ENCODE results near the gene IL15. TPM values are rescaled to one million over a fixed set of nuclear protein-coding genes. Genes with fewer than 3 reads are reported as not detected.

The IL15 gene
- total and polyA plus RNA-seq, 2 experiments from 2014 or later: 5.8 to 7.6 TPM

DNA sequence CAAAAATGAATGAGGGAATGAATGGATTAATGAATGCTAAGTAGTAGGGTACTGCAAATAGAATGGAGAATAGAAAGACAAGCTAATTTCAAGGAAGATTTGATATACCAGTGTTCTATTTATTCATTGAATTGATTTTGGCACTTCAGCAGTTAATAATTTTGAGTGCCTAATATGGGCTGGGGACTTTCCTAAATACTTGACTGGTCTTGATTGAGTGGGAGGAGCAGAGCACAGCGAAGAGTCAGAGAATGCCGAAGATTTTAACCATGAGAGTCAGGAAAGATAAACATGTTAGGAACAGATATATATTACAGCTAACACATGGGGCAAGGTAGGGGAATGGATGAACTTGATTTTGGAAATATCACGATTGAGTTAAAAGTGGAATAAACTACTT is 10.6 kb downstream of the IL15 start:
- TF ChIP-seq EZH2 (IDR thresholded peaks at IDR 0.05; ENCODE audit: insufficient read depth, poor library complexity, severe bottlenecking): no peak
- TF ChIP-seq EZH2phosphoT487 (IDR thresholded peaks at IDR 0.05; ENCODE audit: insufficient read depth, low read depth): no peak
- peaks cover 68% of the 10 kb centered on the region for H3K79me2 ChIP-seq (ENCODE audit: insufficient read depth)
- H3K4me2 ChIP-seq (ENCODE audit: unreplicated experiment): no peak overlapping the region
- no peaks in the 10 kb centered on the region for H3K36me3 ChIP-seq (ENCODE audit: low read depth)
- 0 out of 2 replicates have a peak overlapping the region, but pooled peaks have one; percentile 82 for H3K27ac ChIP-seq
- H3K9ac ChIP-seq: no peak overlapping the region
- no peak overlapping the region for H2AFZ ChIP-seq
- H3K4me3 ChIP-seq: no peak overlapping the region
- no peaks in the 10 kb centered on the region for H4K20me1 ChIP-seq (ENCODE audit: insufficient read depth)
- H3K4me1 ChIP-seq (ENCODE audit: insufficient read depth): peaks cover 53% of the 10 kb centered on the region
- in situ Hi-C loops (cut with MboI): no loop called here
- no peak for DNase-seq
- 54 to 67% methylated on average over 3 of the region's 3 CpGs for whole genome bisulfite sequencing, 2 experiments (ENCODE audit: low coverage in 1 of 2, low lambda C conversion rate in 2 of 2, missing lambda C conversion rate in 2 of 2)
- no peaks in the 10 kb centered on the region for H3K9me3 ChIP-seq (ENCODE audit: low read depth)
- H3K9me2 ChIP-seq (ENCODE audit: insufficient read depth): no peaks in the 10 kb centered on the region; the same call in 1 of the 2 replicates
- H3F3A ChIP-seq (ENCODE audit: insufficient read depth): peaks cover 51% of the 10 kb centered on the region
- H3K27me3 ChIP-seq (replicated peaks; ENCODE audit: insufficient read depth): no peaks in the 10 kb centered on the region

DNA sequence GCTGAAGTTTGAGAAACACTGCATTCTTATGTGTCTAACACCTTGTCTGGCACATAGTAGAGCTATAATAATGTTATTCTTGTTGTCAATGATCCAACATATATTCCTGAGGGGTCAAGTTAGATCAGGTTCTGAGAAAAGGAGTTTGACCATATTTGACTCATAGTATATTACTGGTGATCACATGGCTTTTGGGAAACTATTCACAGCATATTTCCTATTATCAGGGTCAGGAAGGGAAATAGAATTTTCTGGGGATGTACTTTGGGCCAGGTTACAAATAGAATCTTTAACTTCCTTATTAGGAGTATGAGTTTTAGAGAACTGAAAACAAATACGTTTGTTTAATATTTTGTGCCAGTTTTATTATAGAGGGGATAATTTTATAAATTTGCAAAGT is 11.6 kb downstream of the IL15 start:
- no peak overlapping the region for H3K4me2 ChIP-seq (ENCODE audit: unreplicated experiment)
- no peaks in the 10 kb centered on the region for H4K20me1 ChIP-seq (ENCODE audit: insufficient read depth)
- H3F3A ChIP-seq (ENCODE audit: insufficient read depth): peaks cover 54% of the 10 kb centered on the region
- no peak overlapping the region for H3K9ac ChIP-seq
- H3K4me3 ChIP-seq: no peak overlapping the region
- no peaks in the 10 kb centered on the region for H3K36me3 ChIP-seq (ENCODE audit: low read depth)
- H3K4me1 ChIP-seq (ENCODE audit: insufficient read depth): peaks cover 57% of the 10 kb centered on the region
- 65 to 68% methylated on average over 1 of the region's 1 CpG for WGBS, 2 experiments (ENCODE audit: low coverage in 1 of 2, low lambda C conversion rate in 2 of 2, missing lambda C conversion rate in 2 of 2)
- H3K9me2 ChIP-seq (ENCODE audit: insufficient read depth): no peaks in the 10 kb centered on the region; the same call in 1 of the 2 replicates
- no peaks in the 10 kb centered on the region for H3K9me3 ChIP-seq (ENCODE audit: low read depth)
- in situ Hi-C loops (cut with MboI): no loop called here
- no peak for TF ChIP-seq EZH2phosphoT487 (IDR thresholded peaks at IDR 0.05; ENCODE audit: insufficient read depth, low read depth)
- TF ChIP-seq EZH2 (IDR thresholded peaks at IDR 0.05; ENCODE audit: insufficient read depth, poor library complexity, severe bottlenecking): no peak
- peaks cover 61% of the 10 kb centered on the region for H3K79me2 ChIP-seq (ENCODE audit: insufficient read depth)
- no peaks in the 10 kb centered on the region for H3K27me3 ChIP-seq (replicated peaks; ENCODE audit: insufficient read depth)
- no peak overlapping the region for H3K27ac ChIP-seq
- H2AFZ ChIP-seq: no peak overlapping the region
- DNase-seq: no peak

DNA sequence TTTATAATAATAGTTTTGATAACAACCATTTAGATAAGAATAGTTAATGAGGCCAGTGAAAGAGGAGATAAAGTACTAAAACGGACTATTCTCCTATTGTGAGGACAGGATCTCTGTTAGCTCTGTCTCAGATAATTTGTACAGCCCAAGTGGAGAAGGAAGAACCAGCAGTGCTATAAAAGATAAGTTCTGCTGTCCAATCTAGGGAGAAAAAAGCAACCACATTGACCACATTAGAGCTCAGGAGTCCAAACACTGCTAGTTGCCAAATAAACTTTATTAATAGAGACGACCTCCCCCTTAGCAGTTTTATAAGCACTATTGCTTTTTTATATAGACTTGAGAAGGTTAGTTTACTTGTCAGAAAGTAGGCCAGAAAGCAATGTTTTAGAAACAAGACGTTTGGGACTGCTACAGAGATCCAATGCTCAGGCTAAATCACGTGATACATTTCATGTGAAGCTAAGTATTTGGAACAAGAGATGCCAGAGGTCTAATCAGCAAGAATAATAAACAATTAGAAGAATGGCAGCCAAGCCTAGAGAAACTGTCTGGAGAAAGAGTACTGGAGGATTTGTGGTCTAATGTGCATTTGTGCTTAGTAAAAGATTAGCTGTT is 15.9 kb downstream of the IL15 start:
- H3K27ac ChIP-seq: peak overlapping the region; percentile 42

DNA sequence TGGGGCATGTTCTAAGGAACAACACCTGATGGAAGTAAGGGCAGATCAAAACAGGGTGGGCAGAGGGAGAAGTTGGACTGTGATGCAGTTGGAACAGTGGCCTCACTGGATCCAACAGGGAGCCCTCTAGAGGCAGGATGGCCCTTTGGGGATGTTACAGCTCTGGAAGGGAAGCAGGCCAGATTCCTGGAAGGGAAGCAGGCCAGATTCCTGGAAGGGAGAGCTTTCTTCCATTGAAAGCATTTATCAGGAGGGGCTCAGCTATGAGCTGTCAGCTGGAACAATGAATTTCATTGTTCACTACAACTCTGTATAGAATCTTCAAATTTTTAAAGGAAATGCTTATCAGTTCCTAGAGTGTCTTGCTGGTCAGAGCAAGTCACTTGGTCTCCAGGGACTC is 17.7 kb downstream of the IL15 start:
- H3K36me3 ChIP-seq (ENCODE audit: low read depth): no peaks in the 10 kb centered on the region
- H3K9me3 ChIP-seq (ENCODE audit: low read depth): no peaks in the 10 kb centered on the region
- H3K27ac ChIP-seq: no peak overlapping the region
- DNase-seq: peak; percentile 34
- no peak overlapping the region for H3K4me2 ChIP-seq (ENCODE audit: unreplicated experiment)
- H3K9me2 ChIP-seq (ENCODE audit: insufficient read depth): no peaks in the 10 kb centered on the region
- peaks cover 17% of the 10 kb centered on the region for H3F3A ChIP-seq (ENCODE audit: insufficient read depth)
- peaks cover 22% of the 10 kb centered on the region for H3K4me1 ChIP-seq (ENCODE audit: insufficient read depth)
- H2AFZ ChIP-seq: no peak overlapping the region
- H4K20me1 ChIP-seq (ENCODE audit: insufficient read depth): no peaks in the 10 kb centered on the region
- H3K79me2 ChIP-seq (ENCODE audit: insufficient read depth): peaks cover 17% of the 10 kb centered on the region; the same call in 1 of the 2 replicates
- no peak overlapping the region for H3K9ac ChIP-seq
- H3K4me3 ChIP-seq: no peak overlapping the region
- TF ChIP-seq EZH2 (IDR thresholded peaks at IDR 0.05; ENCODE audit: insufficient read depth, poor library complexity, severe bottlenecking) (no peak), EZH2phosphoT487 (IDR thresholded peaks at IDR 0.05; ENCODE audit: insufficient read depth, low read depth) (no peak)
- H3K27me3 ChIP-seq (replicated peaks; ENCODE audit: insufficient read depth): no peaks in the 10 kb centered on the region
- in situ Hi-C loops (cut with MboI): no loop called here

More for the DNA sequence above, 15.9 kb downstream of the IL15 start:
- H3K4me2 ChIP-seq (ENCODE audit: unreplicated experiment): peak overlapping the region; percentile 41
- no peaks in the 10 kb centered on the region for H3K27me3 ChIP-seq (replicated peaks; ENCODE audit: insufficient read depth)
- H3K4me3 ChIP-seq: peak overlapping the region; percentile 6; the same call in 1 of the 2 replicates
- 14 to 16% methylated on average over 4 of the region's 4 CpGs for WGBS, 2 experiments (ENCODE audit: low coverage in 1 of 2, low lambda C conversion rate in 2 of 2, missing lambda C conversion rate in 2 of 2)
- DNase-seq: peak; percentile 64
- H3K9me3 ChIP-seq (ENCODE audit: low read depth): no peaks in the 10 kb centered on the region
- H3K4me1 ChIP-seq (ENCODE audit: insufficient read depth): peaks cover 23% of the 10 kb centered on the region
- in situ Hi-C loops (cut with MboI): no loop called here
- H3K9ac ChIP-seq: 0 out of 2 replicates have a peak overlapping the region, but pooled peaks have one; percentile 6
- no peaks in the 10 kb centered on the region for H3K9me2 ChIP-seq (ENCODE audit: insufficient read depth)
- peaks cover 33% of the 10 kb centered on the region for H3K79me2 ChIP-seq (ENCODE audit: insufficient read depth)
- no peak for TF ChIP-seq EZH2 (IDR thresholded peaks at IDR 0.05; ENCODE audit: insufficient read depth, poor library complexity, severe bottlenecking)
- no peak for TF ChIP-seq EZH2phosphoT487 (IDR thresholded peaks at IDR 0.05; ENCODE audit: insufficient read depth, low read depth)
- H3K36me3 ChIP-seq (ENCODE audit: low read depth): no peaks in the 10 kb centered on the region
- H4K20me1 ChIP-seq (ENCODE audit: insufficient read depth): no peaks in the 10 kb centered on the region
- H3F3A ChIP-seq (ENCODE audit: insufficient read depth): peaks cover 17% of the 10 kb centered on the region
- peak overlapping the region; percentile 62 for H2AFZ ChIP-seq

Data from GM23248 (cell line).